K562 (cell line): ENCODE measurements around the gene FAR2. TPM values are rescaled to one million over a fixed set of nuclear protein-coding genes. Genes with fewer than 3 reads are reported as not detected.

Experiments
- ATAC-seq: fragments of 200-7000 bp; cut with Tn5 transposase; 3 replicates; pipeline ENCODE4 v1.9.1; 2020; ENCODE audit warnings: moderate library complexity
- BruUV-seq: library from RNA; stranded (reverse); fragments of 400-500 nt; replicated peaks from 2 replicates; lab custom pipeline; 2021; lab: Mats Ljungman, UMichigan
- CTCF ChIA-PET: fragments of 300-600 bp; formaldehyde crosslinking; extraction: SDS; loops from one replicate; lab custom pipeline; 2021; ENCODE audit warnings: low intra/inter-chr PET ratio; lab: Yijun Ruan, JAX
- POLR2A ChIA-PET: fragments of 300-600, 350-650 bp; sonication (Branson Sonifier 250); formaldehyde crosslinking; extraction: SDS; loops from one replicate; lab custom pipeline; 2021; ENCODE audit warnings: antibody characterized with exemption, inconsistent platforms; lab: Yijun Ruan, JAX
- DNase-seq, 4 experiments: peaks; one replicate each; pipeline versions ENCODE4 v3.0.0 to v3.0.0-alpha.2; 2011 to 2018; ENCODE audit warnings: low spot score in 3 of 4, mixed read lengths in 3 of 4; ENCODE audit errors: extremely low read depth in 1 of 4
- FAIRE-seq: peaks from 2 replicates; lab custom pipeline; 2011; peaks lifted over from hg19 to GRCh38; lab: Jason Lieb, UNC
- H2AFZ ChIP-seq: 2 replicates; pipeline ENCODE4 v1.6.0; 2011; ENCODE audit warnings: low read depth, low read length, control low read depth, inconsistent platforms
- H3K27ac ChIP-seq: fragments of 200-600 bp; 3 replicates; pipeline ENCODE4 v1.8.0; 2011; ENCODE audit warnings: low read depth, mild to moderate bottlenecking, control low read depth, inconsistent platforms, low read length, moderate library complexity, mixed read lengths; ENCODE audit errors: extremely low read depth
- H3K27me3 ChIP-seq, 2 experiments: fragments of 300-600 bp in 1 of 2; 2 replicates in 1 of 2; 3 replicates in 1 of 2; pipeline versions ENCODE4 v1.6.0 to v1.8.0; 2011; ENCODE audit warnings: inconsistent platforms in 2 of 2, low read length in 2 of 2, mild to moderate bottlenecking in 1 of 2, mixed read lengths in 1 of 2, moderate library complexity in 1 of 2; ENCODE audit not compliant: control insufficient read depth in 2 of 2, insufficient read depth in 2 of 2
- H3K36me3 ChIP-seq: fragments of 300-600 bp; 3 replicates; pipeline ENCODE4 v1.8.0; 2011; ENCODE audit warnings: mild to moderate bottlenecking, low read length, inconsistent platforms; ENCODE audit not compliant: control insufficient read depth, insufficient read depth
- H3K4me1 ChIP-seq, 2 experiments: fragments of 200-600 bp in 1 of 2; replicated peaks in 1 of 2; 2 replicates in 1 of 2; 3 replicates in 1 of 2; pipeline versions ENCODE4 v1.5.1 to v1.8.0; 2011; ENCODE audit warnings: inconsistent platforms in 2 of 2, low read length in 2 of 2, mild to moderate bottlenecking in 1 of 2, mixed read lengths in 1 of 2, moderate library complexity in 1 of 2; ENCODE audit not compliant: control insufficient read depth in 2 of 2, insufficient read depth in 2 of 2
- H3K4me2 ChIP-seq: 2 replicates; pipeline ENCODE4 v1.6.1; 2011; ENCODE audit warnings: low read length, control low read depth, inconsistent platforms, mixed read lengths; ENCODE audit not compliant: insufficient read depth
- H3K4me3 ChIP-seq: fragments of 200-600 bp; sonication (generic), shearing (Covaris generic); 2 replicates; pipeline ENCODE4 v1.5.1; 2016; ENCODE audit warnings: control low read depth, inconsistent platforms
- H3K79me2 ChIP-seq: fragments of 200-600 bp; 3 replicates; pipeline ENCODE4 v1.8.0; 2011; ENCODE audit warnings: low read length, inconsistent platforms; ENCODE audit not compliant: control insufficient read depth, insufficient read depth
- H3K9ac ChIP-seq, 2 experiments: 2 replicates each; pipeline versions ENCODE4 v1.6.0 to v1.6.1; 2011; ENCODE audit warnings: low read depth in 2 of 2, low read length in 2 of 2, control low read depth in 1 of 2, inconsistent platforms in 1 of 2, mild to moderate bottlenecking in 1 of 2, mixed read lengths in 1 of 2; ENCODE audit not compliant: insufficient read depth in 1 of 2
- H3K9me1 ChIP-seq: one replicate; pipeline ENCODE4 v1.6.0; 2011; ENCODE audit warnings: inconsistent platforms, mild to moderate bottlenecking, low read length, moderate library complexity; ENCODE audit not compliant: control insufficient read depth, insufficient read depth
- H3K9me3 ChIP-seq: replicated peaks from 2 replicates; pipeline ENCODE4 v1.5.1; 2011; ENCODE audit warnings: low read depth, low read length, inconsistent platforms; ENCODE audit not compliant: control insufficient read depth, insufficient read depth
- H4K20me1 ChIP-seq: replicated peaks from 2 replicates; pipeline ENCODE4 v1.6.1; 2011; ENCODE audit warnings: low read length, inconsistent platforms, mixed read lengths; ENCODE audit not compliant: control insufficient read depth, insufficient read depth
- PATZ1 ChIP-seq: fragments of 250-450 bp; sonication (Bioruptor Pico); IDR thresholded peaks from 2 replicates; pipeline ENCODE4 v1.5.0; 2020; ENCODE audit warnings: mild to moderate bottlenecking, borderline replicate concordance
- RBM14 ChIP-seq: fragments of 200-400 bp; formaldehyde crosslinking; IDR thresholded peaks from 2 replicates; pipeline ENCODE4 v1.6.1; 2018; ENCODE audit warnings: low read depth, mild to moderate bottlenecking, low read length, moderate library complexity, borderline replicate concordance; ENCODE audit not compliant: insufficient read depth
- WGBS: fragments of 100-300 bp; shearing (Covaris generic); methylation state at CpG from one replicate; pipeline ENCODE4 v1.1.6; 2016; ENCODE audit warnings: low coverage, mixed read lengths; ENCODE audit not compliant: insufficient coverage; ENCODE audit errors: missing lambda C conversion rate; 5-methylcytosine and 5-hydroxymethylcytosine counted together
- in situ Hi-C: fragments of 300-500 bp; cut with MboI; formaldehyde crosslinking; loops from 4 replicates; pipeline ENCODE4 v1.15.0; 2018; ENCODE audit warnings: inconsistent platforms, mixed read lengths
- intact Hi-C: fragments of 100-400 bp; cut with micrococcal nuclease; formaldehyde crosslinking; loops from 2 replicates; pipeline ENCODE4 v1.14.2; 2022
- polyA plus RNA-seq, 8 experiments: library from polyadenylated mRNA; depleted of rRNA in 4 of 8; stranded (reverse) in 5 of 8; unstranded in 3 of 8; fragments of >200 nt; fragmentation: Nextera tagmentation in 2 of 8; fragmentation: Illumina TruSeq in 1 of 8; extraction: Ambion mirVana in 2 of 8; extraction: Trizol in 1 of 8; gene quantifications; 2 replicates each; pipeline versions ENCODE4 v1.2.1 to v1.2.3, GENCODE V29; 2011 to 2014; ENCODE audit warnings: inconsistent platforms in 1 of 8, missing spikeins in 1 of 8
- total RNA-seq, 7 experiments: library from RNA; depleted of rRNA in 6 of 7; stranded (reverse); fragments of >200 nt in 6 of 7; fragmentation: Illumina TruSeq in 2 of 7; extraction: Trizol in 2 of 7; gene quantifications; 2 replicates each; pipeline versions ENCODE4 v1.2.1 to v1.2.3, GENCODE V29; 2011 to 2021; ENCODE audit warnings: low replicate concordance in 1 of 7

The FAR2 gene
- total and polyA plus RNA-seq, 9 of the 15 experiments (the other 6 are each of a cell fraction or from before 2014, with no cell fraction given), result 5.0 to 13.4 (median 8.5) TPM

DNA sequence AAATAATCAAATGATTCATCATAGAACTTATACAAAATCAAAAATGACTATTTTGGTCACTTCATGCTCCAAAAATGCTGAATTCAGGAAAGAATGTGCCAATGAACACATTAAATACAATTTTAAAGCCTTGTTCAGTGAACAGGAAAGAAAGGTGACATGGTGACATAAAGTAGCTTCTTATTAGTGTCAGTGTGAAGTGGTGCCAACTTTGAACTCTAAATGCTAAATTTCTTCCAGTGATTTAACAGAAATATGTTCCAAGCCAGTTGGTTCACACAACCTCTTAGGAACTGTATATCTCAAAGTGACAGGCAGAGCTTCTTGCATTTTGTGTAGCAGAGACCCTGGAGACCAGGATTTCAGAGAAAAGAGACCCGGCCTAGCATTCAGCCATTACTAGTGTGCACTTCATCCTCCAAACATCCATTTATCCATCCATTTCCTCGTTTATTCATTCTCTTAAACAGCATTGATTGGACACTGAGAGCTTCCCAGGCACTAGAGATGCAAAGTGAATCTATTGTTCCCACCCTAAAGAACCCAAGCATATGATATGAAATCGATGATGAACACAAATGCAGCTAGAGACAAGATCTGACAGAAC lies 95.2 kb downstream of the FAR2 start (continued):
- no peak for TF ChIP-seq PATZ1
- TF ChIP-seq, all 486 proteins: peak for 0

- FAIRE-seq, result no peak
- H3K4me1 ChIP-seq, result peaks cover 0 to 8% of the 10 kb centered on the region in 2 experiments; a peak in 2 of 5 replicates
- H3K9ac ChIP-seq, result no peak overlapping the region
- ChIA-PET CTCF (no interaction called here), POLR2A (no interaction called here)
- H3K27me3 ChIP-seq, result no peaks in the 10 kb centered on the region
- H4K20me1 ChIP-seq, result no peaks in the 10 kb centered on the region
- no peak overlapping the region for H2AFZ ChIP-seq
- no peaks in the 10 kb centered on the region for H3K9me3 ChIP-seq
- H3K9me1 ChIP-seq, result no peaks in the 10 kb centered on the region
- no peaks in the 10 kb centered on the region for H3K79me2 ChIP-seq
- ATAC-seq, result no peak
- TF ChIP-seq RBM14, result no peak
- TF ChIP-seq, all 486 proteins: peak for 0
- H3K27ac ChIP-seq, result no peak overlapping the region
- in situ Hi-C loops (no loop called here), intact Hi-C loops (no loop called here)
- 61% methylated on average over 3 of the region's 3 CpGs for WGBS
- BruUV-seq, result no TSS peak
- no peak for DNase-seq
- no peak overlapping the region for H3K4me2 ChIP-seq
- no peak overlapping the region for H3K4me3 ChIP-seq
- no peaks in the 10 kb centered on the region for H3K36me3 ChIP-seq
Observed at GRCh38 chr12:29245246-29245645, 96.2 kb downstream of the FAR2 start.
